ENCODE measurements around the gene SRP68.
"Not testable (repeated sequence)": the region's sequence is repeated elsewhere in the genome, so short reads cannot be mapped to it uniquely, and the experiment has no call there.

SRP68 gene

DNA sequence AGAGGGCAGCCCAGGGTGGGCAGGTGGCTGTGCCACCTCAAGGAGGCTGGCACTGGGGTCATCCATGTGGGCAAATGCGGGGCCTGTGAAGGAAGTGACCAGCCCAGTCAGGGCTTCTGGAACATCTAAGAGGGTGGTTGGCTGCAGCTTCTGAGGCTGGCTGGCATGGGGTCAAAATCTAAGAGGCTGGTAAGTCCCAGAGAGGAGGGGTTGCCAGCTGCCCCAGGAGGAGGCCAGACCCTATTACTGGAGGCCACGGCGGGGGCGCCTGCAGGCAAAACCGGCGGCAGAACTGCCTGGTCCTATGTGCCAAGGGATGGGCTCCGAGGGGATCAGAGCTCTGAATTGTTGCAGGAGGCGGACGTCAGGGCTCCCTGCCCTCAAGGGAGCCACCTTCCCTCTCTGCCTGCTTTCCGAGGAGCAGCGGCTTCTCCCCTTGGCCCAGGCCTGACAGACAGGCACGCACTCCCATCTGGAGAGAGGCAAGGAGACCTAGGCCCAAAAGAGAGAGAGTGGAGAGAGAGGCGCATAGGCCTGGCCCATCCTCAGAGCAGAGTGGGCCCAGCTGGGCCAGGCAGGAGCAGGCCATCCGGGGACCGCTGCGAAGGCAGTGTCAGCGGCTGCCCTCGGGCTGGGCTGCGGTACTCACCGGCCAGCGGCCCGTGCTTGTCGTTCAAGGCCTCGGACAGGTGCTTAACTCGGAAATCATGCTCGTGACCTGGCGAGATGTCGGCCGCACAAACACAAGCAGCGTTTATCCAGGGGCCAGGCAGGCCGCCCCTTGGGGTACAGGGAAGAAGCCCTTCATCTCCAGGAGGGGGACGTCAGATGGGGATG is 17.6 kb upstream of the SRP68 start:
- DNase-seq, result no peak

DNA sequence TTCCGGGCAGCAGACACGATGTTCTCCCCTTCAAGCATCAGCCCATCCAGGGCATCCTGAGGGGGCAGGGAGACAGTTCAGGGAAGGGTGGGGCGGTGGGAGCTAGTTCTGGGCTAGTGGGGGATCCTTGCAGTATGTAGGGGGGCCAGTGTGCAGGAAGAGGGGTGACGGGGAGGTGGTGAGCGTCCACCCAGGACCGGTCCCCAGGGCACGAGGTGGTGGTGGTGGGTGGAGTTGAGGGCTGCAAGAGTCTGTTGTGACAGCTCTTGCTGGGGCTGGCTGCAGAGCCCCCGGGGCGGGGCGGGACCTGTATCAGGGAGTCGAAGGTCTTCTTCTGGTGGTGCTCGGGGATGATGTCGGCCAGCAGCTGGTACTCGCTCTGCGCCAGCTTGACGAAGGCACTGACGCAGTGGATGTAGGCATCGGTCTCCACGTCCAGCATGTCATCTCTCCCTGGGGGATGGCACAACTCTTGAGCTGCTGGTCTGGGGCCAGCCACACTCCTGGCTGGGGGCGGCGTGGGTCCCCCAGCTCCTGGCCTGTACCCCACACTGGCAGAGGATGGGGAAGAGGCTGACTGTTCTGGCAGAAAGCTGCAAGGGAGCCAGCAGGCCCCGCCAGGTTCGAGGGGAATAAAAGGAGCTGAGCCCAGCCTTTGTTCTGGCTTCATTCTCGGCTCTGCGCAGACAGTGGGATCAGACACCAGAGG is 16.7 kb upstream of the SRP68 start:
- DNase-seq, result no peak

DNA sequence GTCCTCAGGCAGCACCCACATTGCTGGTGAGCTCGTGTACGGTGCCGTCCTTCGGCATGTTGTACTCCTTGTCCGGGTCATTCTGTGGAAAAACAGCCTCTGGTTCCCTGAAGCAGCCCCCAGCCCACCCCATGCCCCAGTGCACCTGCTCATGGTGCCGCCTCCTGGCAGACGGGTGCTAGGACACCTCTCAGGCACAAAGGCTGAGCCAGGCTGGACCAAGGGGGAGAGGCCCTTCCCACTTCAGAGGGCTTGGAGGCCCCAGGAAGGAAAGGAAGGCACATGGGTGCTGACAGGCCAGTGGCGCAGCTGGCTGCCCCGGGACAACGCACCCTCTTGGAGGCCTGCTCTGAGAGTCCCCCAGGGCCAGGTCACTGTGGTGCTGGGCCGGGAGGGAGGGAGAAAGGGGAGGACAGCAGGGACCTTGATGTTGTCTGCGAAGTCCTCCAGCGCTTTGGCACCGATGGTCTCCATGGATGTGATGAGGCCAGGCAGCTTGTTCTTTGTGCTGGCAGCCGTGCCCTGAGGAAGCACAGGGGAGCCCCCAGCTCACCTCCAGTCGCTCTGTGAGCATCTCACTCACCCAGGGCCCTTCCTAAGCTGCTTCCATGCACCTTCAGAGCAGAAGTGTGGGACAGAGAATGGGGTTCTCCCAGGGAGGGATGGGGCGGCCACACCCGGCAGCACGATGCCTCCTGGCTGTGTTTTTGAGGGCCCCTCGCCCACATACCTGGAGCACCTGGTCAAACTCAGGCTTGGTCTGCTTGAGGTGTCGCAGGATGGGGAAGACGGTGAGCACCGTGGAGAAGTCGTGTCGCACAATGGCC is 15.9 kb upstream of the SRP68 start:
- DNase-seq, result no peak

DNA sequence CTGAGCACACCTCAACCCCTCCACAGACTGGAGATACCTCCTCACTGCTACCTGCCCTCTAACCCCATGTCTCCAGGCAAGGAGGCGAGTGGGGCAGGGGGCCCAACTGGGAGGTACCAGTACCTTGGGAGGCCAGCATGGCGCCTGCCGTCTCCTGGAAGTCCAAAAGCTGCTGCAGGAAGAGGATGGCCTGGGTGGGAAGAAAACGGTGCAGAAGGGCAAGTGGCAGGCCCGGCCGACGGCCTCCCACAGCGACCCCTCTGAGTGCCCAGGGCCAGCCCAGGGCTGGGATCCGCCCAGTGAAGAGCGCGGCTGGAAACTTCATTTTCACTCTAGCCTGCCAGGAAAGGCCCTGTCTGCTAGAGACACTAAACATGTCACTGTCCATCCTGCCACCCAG is 15.2 kb upstream of the SRP68 start:
- no peak for DNase-seq

DNA sequence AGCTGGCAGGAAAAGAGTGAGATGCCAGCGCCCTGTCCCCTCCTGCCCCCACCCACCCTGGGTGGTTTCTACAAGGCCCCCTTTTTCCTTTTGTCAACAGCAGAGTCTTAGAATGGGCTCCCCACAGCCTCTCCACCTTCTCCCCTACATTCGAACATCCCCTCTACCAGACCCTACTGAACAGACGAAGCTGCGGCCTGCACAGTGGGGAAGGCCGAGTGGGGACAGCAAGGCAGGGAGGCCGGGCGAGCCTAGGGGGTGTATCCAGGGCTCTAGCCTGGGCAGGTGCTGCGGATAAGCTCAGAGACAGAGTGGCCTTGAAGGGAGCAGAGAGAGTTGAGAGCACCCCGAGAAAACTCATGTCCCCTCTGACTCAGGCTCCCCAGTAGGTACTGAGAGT is 14.1 kb upstream of the SRP68 start:
- DNase-seq, result no peak

DNA sequence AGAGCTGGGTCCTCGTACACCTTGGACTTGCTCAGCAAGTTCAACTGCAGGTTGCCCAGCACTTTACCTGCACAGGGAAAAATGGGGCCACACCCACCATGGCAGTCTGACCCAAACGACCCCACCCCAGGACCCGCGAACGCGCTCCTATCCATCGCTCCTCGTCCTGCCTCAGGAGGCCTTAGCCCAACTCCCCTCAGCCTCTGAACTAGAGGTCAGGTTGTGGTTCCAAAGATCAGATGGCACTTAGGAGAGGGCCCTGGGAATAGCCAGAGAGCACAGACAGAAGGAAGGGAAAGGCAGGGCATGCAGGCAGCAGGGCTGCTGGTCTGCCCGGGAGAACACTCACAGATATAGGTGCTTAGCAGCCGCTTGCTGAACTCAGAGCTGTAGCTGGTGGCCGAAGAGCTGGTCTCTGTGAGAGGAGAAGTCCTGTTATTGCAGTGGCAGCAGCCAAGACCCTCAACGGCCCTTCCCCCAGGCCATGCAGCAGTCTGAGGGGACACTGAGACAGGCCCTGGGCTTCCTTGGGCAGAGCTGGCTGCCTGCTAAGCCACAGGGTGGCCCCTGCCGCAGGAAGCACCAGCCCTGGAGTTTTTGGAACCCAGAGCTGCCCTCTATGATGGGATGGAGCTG is 13.5 kb upstream of the SRP68 start:
- no peak for DNase-seq

DNA sequence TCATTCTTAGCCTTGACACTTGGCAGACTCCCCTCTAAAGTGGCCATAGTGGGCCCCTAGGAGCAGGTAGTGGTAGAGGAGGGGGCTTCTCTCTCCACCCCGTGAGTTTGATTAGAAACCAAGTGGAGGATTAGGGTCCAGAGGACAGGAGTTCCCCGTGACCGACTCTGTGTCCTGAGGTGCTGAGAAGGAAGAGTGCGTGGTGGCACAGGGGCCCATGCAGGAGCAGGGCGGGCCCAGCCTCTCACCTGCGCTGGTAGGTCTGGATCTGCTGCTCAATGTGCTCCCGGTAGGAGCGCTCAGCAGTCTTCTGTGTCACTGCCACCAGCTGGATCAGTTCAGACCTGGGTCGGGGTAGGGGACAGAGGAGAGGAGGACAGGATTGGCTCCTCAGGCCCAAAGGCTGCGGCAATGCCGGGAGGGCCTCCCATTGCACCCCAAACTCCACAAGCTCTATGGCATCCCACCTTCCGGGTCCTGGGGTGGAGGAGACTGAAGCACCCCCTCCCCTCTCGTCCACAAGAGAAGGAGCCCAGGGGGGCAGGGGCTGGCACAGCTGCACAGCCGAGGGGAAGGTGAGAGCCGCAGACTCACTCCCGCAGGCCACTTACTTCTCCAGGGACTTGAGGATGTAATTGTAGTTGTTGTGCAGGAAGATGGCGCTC is 12.9 kb upstream of the SRP68 start:
- DNase-seq, result no peak

DNA sequence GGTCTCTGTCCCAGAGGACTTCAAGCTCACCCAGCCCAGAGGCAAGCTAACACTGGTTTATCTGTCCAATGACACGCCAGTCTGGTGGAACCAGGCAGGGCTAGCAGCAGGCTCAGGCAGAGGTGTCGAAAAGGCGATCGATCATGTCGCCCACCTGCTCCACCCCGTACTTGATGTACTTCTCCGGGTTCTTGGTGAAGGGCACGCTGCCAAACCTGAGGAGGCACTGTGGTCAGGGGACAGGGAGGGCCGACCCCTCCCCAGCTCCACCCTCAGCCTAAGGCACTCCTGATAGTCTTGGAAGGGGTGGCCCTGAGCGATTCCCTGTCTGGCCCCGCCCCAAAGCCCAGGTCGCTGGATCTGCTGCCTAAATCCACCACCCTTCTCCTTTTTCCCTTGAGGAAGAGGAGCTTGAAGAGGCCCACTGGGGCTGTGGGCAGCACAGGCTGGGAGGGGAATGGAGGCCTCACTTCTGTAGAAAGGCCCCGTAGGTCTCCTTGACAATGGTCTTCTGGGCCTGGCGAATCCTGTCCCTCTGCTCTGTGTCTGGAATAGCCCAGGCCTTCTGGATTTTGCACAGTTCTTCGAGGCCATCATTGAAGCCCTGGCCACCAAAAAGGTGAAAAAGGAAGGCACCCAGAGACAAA is 11.3 kb upstream of the SRP68 start:
- no peak for DNase-seq

DNA sequence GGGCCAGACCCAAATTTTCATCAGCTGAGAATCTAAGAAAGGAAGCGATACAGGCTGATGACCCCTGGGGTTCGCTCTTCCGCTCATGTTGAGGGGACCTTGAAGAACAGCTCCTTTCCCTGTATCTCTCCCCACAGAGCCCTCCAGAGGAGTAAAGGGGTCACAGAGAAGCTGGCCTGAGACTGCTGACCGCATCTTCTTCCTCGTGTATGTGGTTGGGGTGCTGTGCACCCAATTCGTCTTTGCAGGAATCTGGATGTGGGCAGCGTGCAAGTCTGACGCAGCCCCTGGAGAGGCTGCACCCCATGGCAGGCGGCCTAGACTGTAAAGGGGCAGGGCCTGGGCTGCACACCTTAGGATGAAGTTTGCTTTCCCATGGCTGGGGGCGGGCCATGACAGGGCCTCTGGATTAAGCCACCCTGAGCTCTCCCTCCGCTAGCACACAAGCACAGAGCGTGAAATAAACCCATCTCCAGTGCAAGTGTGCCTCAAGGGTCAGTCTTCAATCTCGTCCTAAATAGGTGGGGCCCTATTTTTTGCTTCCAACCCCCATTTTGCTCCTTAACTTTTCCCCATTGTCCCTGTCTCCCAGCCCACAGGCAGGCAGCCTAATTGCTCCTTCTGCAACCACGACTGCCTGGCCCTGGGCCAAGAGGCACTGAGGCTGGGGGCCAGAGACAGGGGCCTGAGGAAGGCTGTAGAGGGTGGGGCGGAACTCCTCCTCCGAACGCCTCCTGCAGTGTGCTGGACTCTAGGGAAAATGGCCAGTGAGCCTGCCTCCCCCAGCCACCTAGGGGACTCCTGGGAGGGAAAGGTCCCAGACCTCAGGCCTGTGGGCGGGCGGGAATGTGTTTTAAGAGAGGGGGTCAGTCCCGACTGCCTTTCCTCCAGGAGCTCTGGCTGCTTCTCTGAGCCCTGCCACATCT is 10.3 kb upstream of the SRP68 start:
- DNase-seq, result no peak

DNA sequence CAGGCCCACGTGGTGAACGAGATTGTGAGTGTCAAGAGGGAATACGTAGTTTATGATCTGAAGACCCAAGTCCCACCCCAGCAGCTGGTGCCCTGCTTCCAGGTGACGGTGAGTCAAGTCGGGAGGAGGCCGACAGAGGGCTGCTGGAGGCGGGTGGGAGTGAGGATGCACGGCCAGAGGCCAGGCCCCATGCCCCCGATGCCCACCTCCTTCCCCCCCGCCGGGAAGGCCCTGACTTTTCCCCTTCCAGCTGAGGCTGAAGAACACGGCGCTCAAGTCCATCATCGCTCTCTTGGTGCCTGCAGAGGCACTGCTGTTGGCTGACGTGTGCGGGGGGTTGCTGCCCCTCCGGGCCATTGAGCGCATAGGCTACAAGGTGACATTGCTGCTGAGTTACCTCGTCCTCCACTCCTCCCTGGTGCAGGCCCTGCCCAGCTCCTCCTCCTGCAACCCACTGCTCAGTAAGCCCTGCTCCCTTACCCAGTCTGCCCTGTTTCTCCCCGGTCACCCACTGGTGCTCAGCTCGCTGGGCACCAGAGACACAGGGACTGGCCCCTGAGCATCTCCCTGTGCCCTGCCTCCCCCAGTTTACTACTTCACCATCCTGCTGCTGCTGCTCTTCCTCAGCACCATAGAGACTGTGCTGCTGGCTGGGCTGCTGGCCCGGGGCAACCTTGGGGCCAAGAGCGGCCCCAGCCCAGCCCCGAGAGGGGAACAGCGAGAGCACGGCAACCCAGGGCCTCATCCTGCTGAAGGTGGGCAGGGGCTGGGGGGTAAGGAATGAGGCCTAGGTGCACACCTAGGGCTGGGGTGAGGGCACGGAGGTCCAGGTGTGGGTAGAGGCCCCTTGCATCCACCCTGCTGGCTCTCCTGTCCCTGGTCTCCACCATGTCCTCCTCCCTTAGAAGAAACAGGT is 9.2 kb upstream of the SRP68 start:
- no peak for DNase-seq

DNA sequence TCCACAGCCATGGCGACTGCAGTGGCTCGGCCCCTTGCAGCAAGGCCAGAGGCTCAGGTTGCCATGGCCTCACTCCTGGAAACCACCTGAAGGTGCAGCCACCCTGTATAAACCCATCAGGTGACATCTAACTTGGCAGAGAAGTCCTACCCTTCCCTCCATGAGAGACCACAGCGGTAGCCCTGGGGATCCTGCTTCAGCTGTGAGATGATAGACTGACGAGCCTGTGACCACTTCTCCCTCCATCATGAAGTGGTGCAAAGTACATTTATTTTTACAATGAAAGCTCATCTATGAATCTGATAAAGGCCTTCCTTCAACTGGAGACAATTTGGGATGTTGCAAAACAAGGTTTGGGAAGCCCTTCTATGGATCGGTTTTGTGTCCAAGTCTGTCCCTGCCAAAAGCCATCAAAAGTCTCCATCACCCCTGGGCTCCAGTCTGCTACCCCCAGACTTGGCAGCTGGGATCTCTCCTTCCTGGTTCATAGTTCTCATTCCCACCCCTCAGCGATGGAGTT is 8.5 kb upstream of the SRP68 start:
- DNase-seq, result no peak

DNA sequence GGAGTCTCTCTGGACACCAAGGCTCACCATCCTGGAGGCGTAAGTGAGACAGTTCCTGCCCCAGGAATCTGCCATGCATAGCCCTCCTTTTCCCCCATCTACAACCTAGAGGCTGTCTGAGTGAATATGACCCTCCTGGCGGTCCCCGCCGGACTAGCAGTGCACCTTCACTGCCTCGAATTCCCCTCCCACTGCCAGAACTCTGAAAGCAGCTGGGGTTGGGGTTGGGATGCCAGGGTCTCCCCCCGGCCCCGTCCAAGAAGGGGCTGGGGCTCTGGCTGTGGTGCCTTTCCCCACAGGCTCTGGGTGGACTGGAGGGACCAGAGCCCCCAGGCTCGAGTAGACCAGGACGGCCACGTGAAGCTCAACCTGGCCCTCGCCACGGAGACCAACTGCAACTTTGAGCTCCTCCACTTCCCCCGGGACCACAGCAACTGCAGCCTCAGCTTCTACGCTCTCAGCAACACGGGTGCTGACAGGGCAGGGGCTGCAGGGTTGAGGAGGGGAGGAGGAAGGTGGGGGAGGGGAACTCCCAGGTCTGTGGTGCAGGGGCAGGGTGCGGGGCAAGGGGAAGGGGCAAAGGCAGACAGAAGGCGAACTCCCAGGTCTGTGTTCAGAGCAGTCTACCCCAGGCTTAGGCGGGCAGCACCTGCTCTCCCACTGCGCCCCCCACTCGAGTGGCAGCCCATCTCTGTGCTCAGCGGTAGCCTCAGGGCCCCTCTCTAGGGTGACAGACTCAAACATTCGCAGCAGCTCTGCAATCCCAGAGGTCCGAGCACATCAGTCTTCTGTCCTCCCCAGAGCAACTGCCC is 7.8 kb upstream of the SRP68 start:
- DNase-seq, result no peak

DNA sequence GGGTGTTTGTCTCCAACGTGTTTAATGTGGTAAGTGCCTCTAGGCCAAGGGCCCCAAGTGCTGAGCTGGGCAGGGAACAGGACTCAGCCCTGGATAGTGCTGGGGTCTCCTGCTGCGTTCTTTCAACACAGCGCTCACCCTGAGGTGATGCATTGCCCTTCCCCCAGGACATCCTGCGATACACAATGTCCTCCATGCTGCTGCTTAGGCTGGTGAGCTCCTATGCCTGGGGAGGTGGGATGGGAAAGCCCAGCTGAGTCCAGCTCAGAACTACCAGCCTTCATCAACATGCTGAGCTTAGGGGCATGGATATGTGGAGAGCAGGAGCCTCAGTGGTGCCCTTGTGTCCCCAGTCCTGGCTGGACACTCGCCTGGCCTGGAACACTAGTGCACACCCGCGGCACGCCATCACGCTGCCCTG is 7.2 kb upstream of the SRP68 start:
- no peak for DNase-seq

DNA sequence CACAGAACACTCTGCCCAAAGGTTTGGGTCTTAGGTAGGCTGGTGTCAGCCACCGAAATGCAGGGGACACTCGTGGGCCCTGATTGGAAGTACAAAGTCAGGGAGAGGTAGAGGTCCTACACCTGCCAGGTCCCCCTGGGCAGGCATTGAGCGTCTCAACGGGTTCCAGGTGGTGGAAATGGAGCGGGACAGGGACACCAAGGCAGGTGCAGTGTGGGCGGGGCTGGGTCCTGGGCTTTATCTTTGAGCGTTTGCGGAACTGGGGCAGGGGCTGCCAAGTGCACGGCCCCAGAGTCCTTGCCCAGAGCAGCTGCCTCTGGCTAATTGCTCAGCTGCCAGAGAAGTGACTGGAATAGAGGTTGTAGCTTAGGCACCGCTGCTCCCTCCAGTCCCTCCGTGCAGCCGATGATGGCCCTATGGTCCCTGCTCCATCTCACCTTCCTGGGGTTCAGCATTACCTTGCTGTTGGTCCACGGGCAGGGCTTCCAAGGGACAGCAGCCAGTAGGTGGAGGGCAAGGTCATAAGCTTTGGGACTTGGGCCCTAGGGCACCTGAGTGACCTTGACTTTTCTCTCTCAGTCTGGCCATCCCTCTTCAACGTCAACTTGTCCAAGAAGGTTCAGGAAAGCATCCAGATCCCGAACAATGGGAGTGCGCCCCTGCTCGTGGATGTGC is 6.7 kb upstream of the SRP68 start, which contains the start of gene ZACN:
TSS of gene ZACN (plus strand) at position 323 of the 675 bp plus-strand sequence. CDS start at position 406, 83 bp downstream.
- DNase-seq, result no peak

DNA sequence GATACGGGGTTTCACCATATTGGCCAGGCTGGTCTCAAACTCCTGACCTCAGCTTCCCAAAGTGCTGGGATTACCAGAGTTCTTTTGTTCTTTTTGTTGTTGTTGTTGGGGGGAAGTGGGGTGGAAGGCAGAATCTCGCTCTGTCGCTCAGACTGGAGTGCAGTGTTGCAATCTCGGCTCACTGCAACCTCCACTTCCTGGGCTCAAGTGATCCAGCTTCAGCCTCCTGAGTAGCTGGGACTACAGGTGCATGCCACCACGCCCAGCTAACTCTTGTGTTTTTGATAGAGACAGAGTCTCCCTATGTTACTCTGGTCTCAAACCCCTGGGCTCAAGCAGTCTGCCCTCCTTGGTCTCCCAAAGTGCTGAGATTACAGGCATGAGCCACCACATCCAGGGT is 6.1 kb upstream of the SRP68 start:
- not testable (repeated sequence) for DNase-seq

DNA sequence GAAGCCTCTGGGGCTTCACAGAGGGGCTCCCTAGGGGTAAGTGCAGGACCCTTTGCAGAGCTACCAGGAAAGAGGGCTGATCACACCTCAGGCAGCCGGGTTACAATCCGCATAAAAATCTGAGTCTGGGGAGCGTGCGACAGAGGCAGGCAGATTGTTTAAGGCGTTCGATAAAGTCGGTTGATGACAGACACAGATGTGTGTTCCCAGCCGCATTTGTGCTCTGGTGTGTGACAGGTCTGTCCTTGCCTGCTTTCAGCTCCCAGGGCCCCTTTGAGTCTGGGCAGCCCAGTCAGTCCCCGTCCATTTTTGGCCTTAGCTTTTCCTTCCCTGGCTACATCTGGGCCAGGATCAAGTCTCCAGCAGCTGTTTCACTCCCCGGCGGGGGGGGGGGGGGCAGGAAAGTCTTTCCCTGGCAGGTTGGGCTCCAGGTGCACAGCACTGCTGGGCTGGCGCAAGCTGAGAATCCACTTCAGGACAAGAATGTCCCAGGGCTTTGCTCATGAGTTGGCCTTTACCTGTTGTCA is 5.3 kb upstream of the SRP68 start:
- no peak for DNase-seq
